Measurements from ENCODE around the gene LACTBL1.
"Not testable (repeated sequence)": the region's sequence is repeated elsewhere in the genome, so short reads cannot be mapped to it uniquely, and the experiment has no call there.

GRCh38 chr1:22997528-22997927 lies 24.9 kb upstream of the LACTBL1 start:
- TF ChIP-seq, protein P1, sequence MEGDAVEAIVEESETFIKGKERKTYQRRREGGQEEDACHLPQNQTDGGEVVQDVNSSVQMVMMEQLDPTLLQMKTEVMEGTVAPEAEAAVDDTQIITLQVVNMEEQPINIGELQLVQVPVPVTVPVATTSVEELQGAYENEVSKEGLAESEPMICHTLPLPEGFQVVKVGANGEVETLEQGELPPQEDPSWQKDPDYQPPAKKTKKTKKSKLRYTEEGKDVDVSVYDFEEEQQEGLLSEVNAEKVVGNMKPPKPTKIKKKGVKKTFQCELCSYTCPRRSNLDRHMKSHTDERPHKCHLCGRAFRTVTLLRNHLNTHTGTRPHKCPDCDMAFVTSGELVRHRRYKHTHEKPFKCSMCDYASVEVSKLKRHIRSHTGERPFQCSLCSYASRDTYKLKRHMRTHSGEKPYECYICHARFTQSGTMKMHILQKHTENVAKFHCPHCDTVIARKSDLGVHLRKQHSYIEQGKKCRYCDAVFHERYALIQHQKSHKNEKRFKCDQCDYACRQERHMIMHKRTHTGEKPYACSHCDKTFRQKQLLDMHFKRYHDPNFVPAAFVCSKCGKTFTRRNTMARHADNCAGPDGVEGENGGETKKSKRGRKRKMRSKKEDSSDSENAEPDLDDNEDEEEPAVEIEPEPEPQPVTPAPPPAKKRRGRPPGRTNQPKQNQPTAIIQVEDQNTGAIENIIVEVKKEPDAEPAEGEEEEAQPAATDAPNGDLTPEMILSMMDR (conservative IDR thresholded peaks at IDR 0.05; ENCODE audit: low read depth, low read length), result not testable (repeated sequence)
- TF ChIP-seq, protein P2, sequence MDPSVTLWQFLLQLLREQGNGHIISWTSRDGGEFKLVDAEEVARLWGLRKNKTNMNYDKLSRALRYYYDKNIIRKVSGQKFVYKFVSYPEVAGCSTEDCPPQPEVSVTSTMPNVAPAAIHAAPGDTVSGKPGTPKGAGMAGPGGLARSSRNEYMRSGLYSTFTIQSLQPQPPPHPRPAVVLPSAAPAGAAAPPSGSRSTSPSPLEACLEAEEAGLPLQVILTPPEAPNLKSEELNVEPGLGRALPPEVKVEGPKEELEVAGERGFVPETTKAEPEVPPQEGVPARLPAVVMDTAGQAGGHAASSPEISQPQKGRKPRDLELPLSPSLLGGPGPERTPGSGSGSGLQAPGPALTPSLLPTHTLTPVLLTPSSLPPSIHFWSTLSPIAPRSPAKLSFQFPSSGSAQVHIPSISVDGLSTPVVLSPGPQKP (IDR thresholded peaks at IDR 0.05; ENCODE audit: borderline replicate concordance, low read depth, low read length), result not testable (repeated sequence)
- not testable (repeated sequence) for TF ChIP-seq POLR2A (IDR thresholded peaks at IDR 0.05; ENCODE audit: low read depth, low read length); RCOR1 (IDR thresholded peaks at IDR 0.05; ENCODE audit: insufficient replicate concordance, low read length); RFX5 (IDR thresholded peaks at IDR 0.05; ENCODE audit: low read depth, low read length); USF2 (IDR thresholded peaks at IDR 0.05; ENCODE audit: low read depth, low read length); BHLHE40 (IDR thresholded peaks at IDR 0.05; ENCODE audit: low read depth, low read length)
